GM19043 (cell line): Measurements from ENCODE around the gene FNDC11.

ENCODE experiments used
- ATAC-seq: cut with Tn5 transposase; IDR thresholded peaks from one replicate; pipeline ENCODE4 v1.9.1; 2021; ENCODE audit warnings: low read depth; ENCODE audit not compliant: unreplicated experiment

The FNDC11 gene

GRCh38 chr20:63539092-63539430 lies 14.9 kb upstream of the FNDC11 start:
- no peak for ATAC-seq

DNA sequence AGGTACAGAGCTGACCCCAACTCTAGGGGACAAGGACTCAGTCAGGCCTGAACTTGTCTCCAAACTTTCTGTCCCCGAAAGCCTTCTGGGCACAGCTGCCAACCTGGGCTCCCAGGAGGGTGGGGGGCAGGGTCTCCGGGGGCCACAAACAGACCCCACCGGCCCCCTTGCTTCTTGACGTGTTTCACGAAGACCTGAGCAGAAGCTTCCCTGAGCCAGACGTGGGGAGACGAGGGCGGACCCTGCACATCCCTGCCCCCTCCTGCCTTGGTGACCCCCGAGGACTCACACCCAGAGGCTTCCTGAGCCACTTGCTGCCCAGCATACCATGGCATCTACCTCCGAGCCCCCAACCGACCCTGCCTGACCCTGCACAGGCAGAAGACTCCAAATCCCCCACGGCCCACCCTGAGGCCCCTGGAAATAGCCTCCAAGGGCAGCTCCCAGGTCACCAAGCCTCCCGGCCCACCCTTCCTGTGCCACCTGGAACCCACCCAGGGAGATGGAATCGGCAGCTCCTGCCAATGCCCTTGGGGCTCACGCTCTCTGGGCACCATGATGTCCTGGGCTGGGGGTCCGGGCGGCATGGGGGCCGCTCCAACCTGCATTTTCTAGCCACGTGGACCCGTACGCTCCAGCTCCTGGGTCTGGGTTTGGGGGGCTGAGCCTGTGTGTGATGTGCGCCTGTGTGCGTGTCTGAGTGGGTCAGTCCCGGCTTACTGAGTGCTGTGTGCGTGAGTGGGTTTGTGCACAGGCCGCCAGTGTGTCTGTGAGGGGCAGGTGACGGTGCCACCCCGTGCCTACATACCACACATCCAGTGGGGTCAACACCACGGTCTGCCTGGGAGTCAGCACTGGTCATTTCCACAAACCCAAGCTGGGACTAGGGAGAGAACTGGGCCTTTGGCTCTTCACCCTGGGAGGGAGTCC lies 14.3 kb upstream of the FNDC11 start:
- ATAC-seq, result no peak

GRCh38 chr20:63540417-63541186 lies 13.4 kb upstream of the FNDC11 start:
- ATAC-seq, result no peak

DNA sequence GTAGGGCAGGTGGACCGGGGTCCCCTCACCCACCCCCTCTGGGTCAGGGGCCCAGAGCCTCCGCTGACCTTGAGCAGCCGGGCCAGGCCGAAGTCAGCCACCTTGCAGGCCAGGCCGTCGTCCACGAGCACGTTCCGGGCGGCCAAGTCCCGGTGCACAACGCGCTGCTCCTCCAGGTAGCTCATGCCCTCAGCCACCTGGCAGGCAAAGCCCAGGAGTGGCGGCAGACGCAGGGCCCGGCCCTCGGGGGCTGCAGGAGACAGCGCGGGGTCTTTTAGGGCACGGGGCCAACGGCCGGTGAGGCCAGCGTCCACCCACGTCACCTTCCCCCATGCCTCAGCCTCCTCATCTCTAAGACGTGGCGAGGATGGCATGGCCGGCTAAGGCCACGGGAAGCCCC lies 12.6 kb upstream of the FNDC11 start:
- no peak for ATAC-seq

- ATAC-seq, result no peak
Observed at GRCh38 chr20:63542031-63542559, 11.9 kb upstream of the FNDC11 start.

DNA sequence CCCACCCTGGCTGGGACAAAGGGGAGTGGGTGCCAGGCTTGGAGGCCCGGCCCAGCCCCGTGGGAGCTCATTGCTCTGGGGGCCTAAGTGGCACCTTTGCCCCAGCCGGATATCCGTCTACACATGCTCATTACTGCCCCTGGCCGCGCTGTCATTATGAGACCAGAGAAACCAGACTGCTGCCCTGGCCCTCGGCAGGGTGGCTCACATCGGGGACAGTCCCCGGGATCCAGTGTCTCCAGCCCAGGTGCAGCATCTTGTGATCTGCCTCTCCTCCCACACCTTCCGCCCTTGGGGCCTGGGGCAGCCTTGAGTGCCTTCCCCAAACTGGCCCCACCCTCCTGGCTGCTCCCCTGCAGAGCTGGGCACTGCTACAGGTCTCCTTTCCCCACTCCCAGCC lies 11.3 kb upstream of the FNDC11 start:
- ATAC-seq, result no peak

DNA sequence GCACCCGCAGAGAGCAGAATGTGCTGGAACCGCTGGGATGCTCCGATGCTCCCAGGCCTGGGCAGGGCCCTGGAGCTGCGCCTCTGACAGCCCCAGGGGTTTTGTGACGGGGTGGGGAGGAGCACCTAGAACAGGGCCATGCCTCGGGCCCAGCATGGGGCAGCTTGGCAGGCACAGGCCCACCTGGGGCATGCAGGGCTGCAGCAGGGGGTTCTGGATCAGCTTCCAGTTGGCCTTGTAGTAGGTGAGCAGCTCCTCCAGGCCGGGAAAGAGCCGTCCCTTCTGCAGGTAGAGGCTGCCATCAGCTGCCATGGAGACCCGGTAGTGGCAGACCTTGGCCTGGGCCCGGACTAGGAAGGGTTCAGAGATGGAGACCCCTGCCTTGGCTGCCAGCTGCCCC lies 10.8 kb upstream of the FNDC11 start:
- no peak for ATAC-seq

- ATAC-seq, result no peak
Observed at GRCh38 chr20:63543733-63544132, 10.2 kb upstream of the FNDC11 start.

DNA sequence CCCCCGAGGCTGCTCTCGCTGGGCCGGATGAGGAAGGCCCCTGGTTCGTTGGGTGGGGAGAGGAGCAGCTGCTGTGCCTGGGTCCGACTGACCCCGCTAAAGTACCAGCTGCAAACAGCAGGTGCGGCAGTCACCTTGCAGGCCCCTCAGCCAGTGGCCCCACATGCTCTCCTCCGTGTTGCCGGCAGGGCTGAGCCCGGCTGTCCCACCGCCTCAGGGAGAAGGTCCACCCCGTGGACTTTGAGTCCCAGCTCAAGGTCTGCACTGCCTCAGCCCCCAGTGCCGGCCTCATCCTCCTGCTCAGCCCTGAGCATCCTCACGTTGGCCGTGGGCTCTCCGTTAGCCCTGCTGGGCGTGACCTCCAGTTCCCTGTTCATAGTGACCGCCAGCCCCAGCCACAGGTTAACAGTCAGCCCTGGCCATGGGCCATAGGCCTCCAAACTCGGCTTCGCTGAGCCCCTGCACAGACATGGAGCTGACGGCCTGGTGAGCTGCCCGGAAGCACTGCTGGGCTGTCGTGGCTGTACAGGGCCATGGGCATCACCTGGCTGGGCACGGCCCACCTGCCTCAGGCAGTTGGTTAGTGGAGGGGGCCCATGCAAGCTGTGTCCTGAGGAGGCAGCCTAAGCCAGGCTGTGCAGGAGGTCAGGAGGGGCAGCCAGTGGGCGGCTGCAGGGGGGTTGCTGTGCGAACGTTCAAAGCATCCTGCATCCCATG lies 9.6 kb upstream of the FNDC11 start:
- ATAC-seq, result no peak

- ATAC-seq, result no peak
Observed at GRCh38 chr20:63544958-63545516, 8.9 kb upstream of the FNDC11 start.

GRCh38 chr20:63545814-63546213 lies 8.1 kb upstream of the FNDC11 start:
- ATAC-seq, result no peak

- no peak for ATAC-seq
Observed at GRCh38 chr20:63546256-63546955, 7.6 kb upstream of the FNDC11 start.

GRCh38 chr20:63546956-63547724 lies 6.8 kb upstream of the FNDC11 start:
- ATAC-seq, result no peak

DNA sequence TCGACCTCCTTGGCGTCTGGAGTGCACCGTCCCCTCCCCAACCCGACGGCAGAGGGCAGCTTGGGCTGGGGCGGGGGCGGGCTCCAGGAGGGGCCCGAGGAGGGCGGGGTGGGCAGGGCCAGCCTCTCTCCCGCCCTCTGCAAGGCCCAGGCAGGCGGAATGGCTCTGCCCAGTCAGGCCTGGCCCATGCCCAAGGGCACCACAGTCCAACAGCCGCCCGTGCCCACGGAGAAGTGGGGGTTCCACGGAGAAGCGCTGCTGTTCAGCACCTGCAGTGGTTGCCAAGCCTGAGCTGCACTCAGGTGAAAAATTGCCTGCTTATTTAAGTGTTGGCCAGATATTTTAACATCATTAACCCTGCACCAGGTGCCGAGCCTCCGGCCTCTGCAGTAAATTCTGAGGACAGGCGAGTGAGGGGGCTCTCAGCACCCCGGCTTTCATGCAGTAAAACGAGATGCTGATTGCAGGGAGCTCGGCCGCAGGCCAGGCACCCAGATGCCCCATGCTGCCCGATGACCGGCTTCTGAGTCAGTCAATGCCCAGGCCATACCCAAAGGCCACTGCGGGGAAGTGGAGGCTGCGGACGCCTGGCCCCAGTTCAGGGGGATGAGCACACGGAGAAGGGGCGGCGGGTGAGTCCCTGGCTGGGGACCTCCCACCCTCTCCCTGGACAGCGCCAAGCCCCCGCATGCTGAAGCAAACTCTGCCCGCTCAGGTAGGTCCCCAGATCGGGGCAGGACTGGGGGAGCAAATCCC lies 6.1 kb upstream of the FNDC11 start, which contains the start of gene SRMS:
Gene SRMS (minus strand): TSS at position 25 of the 756 bp plus-strand sequence. CDS start 286 bp downstream, outside the sequence.
- ATAC-seq, result no peak

- no peak for ATAC-seq
Observed at GRCh38 chr20:63548542-63548941, 5.4 kb upstream of the FNDC11 start.

DNA sequence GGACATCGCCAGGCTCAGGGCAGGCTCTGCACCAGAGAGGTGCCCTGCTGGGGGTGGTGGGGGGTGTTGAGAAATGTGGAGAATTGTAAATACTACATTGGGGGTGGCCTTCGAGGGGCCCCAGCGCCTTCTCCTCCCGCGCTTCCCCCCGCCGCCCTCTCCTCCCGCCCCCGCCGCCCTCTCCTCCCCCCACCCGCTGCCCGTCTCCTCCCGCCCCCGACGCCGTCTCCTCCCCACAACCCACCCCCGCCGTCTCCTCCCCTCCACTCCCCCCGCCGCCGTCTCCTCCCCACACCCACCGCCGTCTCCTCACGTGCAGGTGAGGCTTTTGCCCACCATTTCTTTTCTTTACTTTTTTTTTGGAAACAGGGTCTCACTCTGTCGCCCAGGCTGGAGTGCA lies 4.9 kb upstream of the FNDC11 start:
- no peak for ATAC-seq

- no peak for ATAC-seq
Observed at GRCh38 chr20:63549679-63550282, 4.2 kb upstream of the FNDC11 start.

- ATAC-seq, result no peak
Observed at GRCh38 chr20:63551068-63551467, 2.9 kb upstream of the FNDC11 start.
